Suprapubic skin (tissue), 3 donors: ENCODE results near the gene SHF.

ENCODE experiments used
- CTCF ChIP-seq, 2 donors: fragments of 200-600 bp in 1 of 2; fragments of 450-650 bp in 1 of 2; sonication (generic) in 1 of 2; IDR thresholded peaks; one replicate each; pipeline ENCODE4 v1.5.1; 2016 to 2019; ENCODE audit warnings: antibody characterized with exemption in 2 of 2, mild to moderate bottlenecking in 1 of 2, moderate library complexity in 1 of 2
- EP300 ChIP-seq: sonication (generic); formaldehyde crosslinking; IDR thresholded peaks from one replicate; pipeline ENCODE4 v1.6.1; 2017; ENCODE audit warnings: antibody characterized with exemption

GRCh38 chr15:45221967-45222366, 34.2 kb upstream of the SHF start:
- no peak for TF ChIP-seq CTCF (IDR thresholded peaks at IDR 0.05)
- no peak for TF ChIP-seq EP300
